ENCODE data around the gene RBM4. TPM values are rescaled to one million over a fixed set of nuclear protein-coding genes. Genes with fewer than 3 reads are reported as not detected.

Gene RBM4
- total and polyA plus RNA-seq, 2 of the 4 experiments (the other 2 are of a cell fraction): 165 to 198 TPM

DNA sequence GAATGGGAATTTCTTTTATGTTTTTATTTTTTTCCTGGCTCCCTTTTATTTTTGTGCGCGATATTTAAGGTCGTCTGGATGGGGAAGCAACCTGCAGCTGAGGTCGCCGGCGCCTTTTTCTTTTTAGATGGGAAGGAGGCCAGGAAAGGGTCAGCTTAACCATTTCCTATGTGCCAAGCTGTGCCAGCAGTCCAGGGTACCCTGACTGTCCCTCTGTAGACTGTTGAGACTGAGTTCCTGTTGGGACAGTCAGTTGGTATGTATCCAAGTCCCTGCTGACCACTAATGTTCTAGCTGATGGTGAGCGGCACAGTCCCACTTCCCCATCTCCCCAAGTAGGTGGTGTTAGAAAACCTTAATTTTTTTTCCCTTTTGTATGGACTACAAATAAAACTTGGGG is 11.6 kb upstream of the RBM4 start:
- no TSS peak for BruUV-seq (replicated peaks)
- Histone ChIP-seq H3K79me1 (ENCODE audit: low read depth in 1 of 2, low read length in 2 of 2) (peaks cover 31 to 81% of the 10 kb centered on the region in 2 experiments), H4K91ac (ENCODE audit: insufficient read depth, low read depth, low read length) (no peak overlapping the region), H4K5ac (ENCODE audit: low read depth, low read length) (no peak overlapping the region), H3K27me3 (ENCODE audit: control insufficient read depth, insufficient read depth, low read length) (no peaks in the 10 kb centered on the region), H3K56ac (ENCODE audit: extremely low read depth, insufficient read depth, low read length) (no peak overlapping the region), H4K20me1 (ENCODE audit: insufficient read depth, low read length) (peaks cover 98% of the 10 kb centered on the region), H2AFZ (replicated peaks; ENCODE audit: low read length, poor library complexity) (no peak overlapping the region), H3K14ac (replicated peaks; ENCODE audit: low read depth, low read length) (no peak overlapping the region), H3K23ac (ENCODE audit: low read depth, low read length) (no peak overlapping the region), H2AK9ac (replicated peaks; ENCODE audit: low read depth, low read length, poor library complexity) (no peak overlapping the region), H2AK5ac (ENCODE audit: low read depth, low read length) (no peak overlapping the region), H4K8ac (ENCODE audit: low read depth in 2 of 2, low read length in 2 of 2) (no peak overlapping the region), H2BK5ac (ENCODE audit: low read depth, low read length, poor library complexity, severe bottlenecking) (no peak overlapping the region), H3K36me3 (ENCODE audit: control insufficient read depth, insufficient read depth, low read length) (peaks cover 68% of the 10 kb centered on the region), H3K4me1 (ENCODE audit: control insufficient read depth, insufficient read depth, low read length) (peaks cover 2% of the 10 kb centered on the region; the same call in 1 of the 2 replicates), H3K4me3 (ENCODE audit: insufficient read depth, low read depth, low read length) (no peak overlapping the region), H3K9me1 (ENCODE audit: insufficient read depth, low read length) (peaks cover 38% of the 10 kb centered on the region), H3K9me3 (ENCODE audit: control insufficient read depth, insufficient read depth, low read length) (no peaks in the 10 kb centered on the region), H2BK15ac (ENCODE audit: low read depth, low read length) (no peak overlapping the region), H3K9ac (ENCODE audit: low read depth, low read length) (no peak overlapping the region), H3K4me2 (ENCODE audit: low read depth, low read length) (no peak overlapping the region), H2BK20ac (ENCODE audit: low read depth, low read length) (no peak overlapping the region), H3K4ac (ENCODE audit: low read depth, low read length) (no peak overlapping the region), H3K18ac (ENCODE audit: low read depth, low read length) (no peak overlapping the region), H3K27ac (ENCODE audit: insufficient read depth, low read length) (no peak overlapping the region), H2BK120ac (ENCODE audit: low read depth, low read length) (no peak overlapping the region)
- in situ Hi-C loops (cut with MboI; ENCODE audit: low sequenced_read_pairs) (no loop called here), dilution Hi-C loops (cut with HindIII; ENCODE audit: low sequenced_read_pairs, unreplicated experiment) (no loop called here), intact Hi-C loops (cut with micrococcal nuclease) (no loop called here)
- TF ChIP-seq SMC3 (IDR thresholded peaks at IDR 0.05; ENCODE audit: low read depth, low read length) (no peak), FOS (IDR thresholded peaks at IDR 0.05; ENCODE audit: low read depth, low read length) (no peak), MAFK (IDR thresholded peaks at IDR 0.05; ENCODE audit: low read depth, low read length) (no peak), NFE2L2 (IDR thresholded peaks at IDR 0.05; ENCODE audit: low read depth, low read length) (no peak), CEBPB (IDR thresholded peaks at IDR 0.05; ENCODE audit: low read depth, low read length) (no peak), BHLHE40 (IDR thresholded peaks at IDR 0.05; ENCODE audit: low read depth, low read length) (no peak), RFX5 (IDR thresholded peaks at IDR 0.05; ENCODE audit: low read depth, low read length) (no peak), CHD1 (IDR thresholded peaks at IDR 0.05; ENCODE audit: low read depth, low read length) (no peak), RCOR1 (IDR thresholded peaks at IDR 0.05; ENCODE audit: insufficient replicate concordance, low read length) (no peak), MAZ (IDR thresholded peaks at IDR 0.05; ENCODE audit: borderline replicate concordance, low read depth, low read length) (no peak), MXI1 (IDR thresholded peaks at IDR 0.05; ENCODE audit: borderline replicate concordance, low read depth, low read length) (no peak), POLR2A (IDR thresholded peaks at IDR 0.05; ENCODE audit: low read depth, low read length) (no peak), RAD21 (IDR thresholded peaks at IDR 0.05; ENCODE audit: low read length) (no peak)
- TF ChIP-seq, protein P1, sequence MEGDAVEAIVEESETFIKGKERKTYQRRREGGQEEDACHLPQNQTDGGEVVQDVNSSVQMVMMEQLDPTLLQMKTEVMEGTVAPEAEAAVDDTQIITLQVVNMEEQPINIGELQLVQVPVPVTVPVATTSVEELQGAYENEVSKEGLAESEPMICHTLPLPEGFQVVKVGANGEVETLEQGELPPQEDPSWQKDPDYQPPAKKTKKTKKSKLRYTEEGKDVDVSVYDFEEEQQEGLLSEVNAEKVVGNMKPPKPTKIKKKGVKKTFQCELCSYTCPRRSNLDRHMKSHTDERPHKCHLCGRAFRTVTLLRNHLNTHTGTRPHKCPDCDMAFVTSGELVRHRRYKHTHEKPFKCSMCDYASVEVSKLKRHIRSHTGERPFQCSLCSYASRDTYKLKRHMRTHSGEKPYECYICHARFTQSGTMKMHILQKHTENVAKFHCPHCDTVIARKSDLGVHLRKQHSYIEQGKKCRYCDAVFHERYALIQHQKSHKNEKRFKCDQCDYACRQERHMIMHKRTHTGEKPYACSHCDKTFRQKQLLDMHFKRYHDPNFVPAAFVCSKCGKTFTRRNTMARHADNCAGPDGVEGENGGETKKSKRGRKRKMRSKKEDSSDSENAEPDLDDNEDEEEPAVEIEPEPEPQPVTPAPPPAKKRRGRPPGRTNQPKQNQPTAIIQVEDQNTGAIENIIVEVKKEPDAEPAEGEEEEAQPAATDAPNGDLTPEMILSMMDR (conservative IDR thresholded peaks at IDR 0.05; ENCODE audit: low read depth, low read length): no peak
- TF ChIP-seq, protein P2, sequence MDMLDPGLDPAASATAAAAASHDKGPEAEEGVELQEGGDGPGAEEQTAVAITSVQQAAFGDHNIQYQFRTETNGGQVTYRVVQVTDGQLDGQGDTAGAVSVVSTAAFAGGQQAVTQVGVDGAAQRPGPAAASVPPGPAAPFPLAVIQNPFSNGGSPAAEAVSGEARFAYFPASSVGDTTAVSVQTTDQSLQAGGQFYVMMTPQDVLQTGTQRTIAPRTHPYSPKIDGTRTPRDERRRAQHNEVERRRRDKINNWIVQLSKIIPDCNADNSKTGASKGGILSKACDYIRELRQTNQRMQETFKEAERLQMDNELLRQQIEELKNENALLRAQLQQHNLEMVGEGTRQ (IDR thresholded peaks at IDR 0.05; ENCODE audit: low read depth, low read length): no peak
- TF ChIP-seq, protein P3, sequence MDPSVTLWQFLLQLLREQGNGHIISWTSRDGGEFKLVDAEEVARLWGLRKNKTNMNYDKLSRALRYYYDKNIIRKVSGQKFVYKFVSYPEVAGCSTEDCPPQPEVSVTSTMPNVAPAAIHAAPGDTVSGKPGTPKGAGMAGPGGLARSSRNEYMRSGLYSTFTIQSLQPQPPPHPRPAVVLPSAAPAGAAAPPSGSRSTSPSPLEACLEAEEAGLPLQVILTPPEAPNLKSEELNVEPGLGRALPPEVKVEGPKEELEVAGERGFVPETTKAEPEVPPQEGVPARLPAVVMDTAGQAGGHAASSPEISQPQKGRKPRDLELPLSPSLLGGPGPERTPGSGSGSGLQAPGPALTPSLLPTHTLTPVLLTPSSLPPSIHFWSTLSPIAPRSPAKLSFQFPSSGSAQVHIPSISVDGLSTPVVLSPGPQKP (IDR thresholded peaks at IDR 0.05; ENCODE audit: borderline replicate concordance, low read depth, low read length): no peak
- POLR2A ChIA-PET (ENCODE audit: unreplicated experiment): interaction anchor here (1.0 kb wide), 1 partner anchor 11 kb away, joined by 3 read pairs; the partner anchor contains the start of gene RBM4
- DNase-seq: no peak
- no CpG with 5 or more reads among the region's 7 CpGs for WGBS, 2 experiments (ENCODE audit: extremely low coverage in 2 of 2, insufficient read length in 1 of 2)
- no peak for ATAC-seq (ENCODE audit: low read depth)
- CTCF ChIA-PET: no interaction called here
